Peyer's patch (tissue), 4 donors: Measurements from ENCODE around the gene C3orf70.

Source experiments
- CTCF ChIP-seq, 6 experiments: fragments of 450-650 bp in 4 of 6; fragments of 200-600 bp in 2 of 6; sonication (generic) in 1 of 6; IDR thresholded peaks; one replicate each; pipeline ENCODE4 v1.5.1; 2017 to 2019; ENCODE audit warnings: antibody characterized with exemption in 6 of 6, mild to moderate bottlenecking in 3 of 6, moderate library complexity in 1 of 6
- POLR2A ChIP-seq, 2 donors: fragments of 450-650 bp; IDR thresholded peaks; one replicate each; pipeline ENCODE4 v1.5.1; 2017; ENCODE audit warnings: antibody characterized with exemption in 2 of 2, mild to moderate bottlenecking in 2 of 2, moderate library complexity in 2 of 2

DNA sequence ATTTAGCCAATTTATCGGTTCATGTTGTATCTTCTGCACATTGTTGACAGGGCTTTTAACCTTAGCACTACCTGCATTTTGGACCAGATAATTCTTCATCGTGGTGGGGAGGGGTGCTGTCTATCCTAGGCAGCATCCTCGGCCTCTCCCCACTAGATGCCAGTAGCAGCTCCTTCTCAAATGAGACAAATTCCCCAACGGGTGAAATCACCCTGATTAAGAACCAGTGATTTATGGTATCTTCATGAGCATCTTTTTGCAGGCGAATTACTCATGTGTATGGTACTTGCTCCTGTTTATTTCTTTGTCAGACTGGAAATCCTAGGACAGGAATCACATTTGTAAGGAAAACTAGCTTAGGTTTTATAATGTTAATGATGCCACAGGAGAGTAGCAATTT lies 68.0 kb downstream of the C3orf70 start:
- TF ChIP-seq CTCF (IDR thresholded peaks at IDR 0.05) (no peak), POLR2A (IDR thresholded peaks at IDR 0.05) (no peak)
